Measurements from ENCODE around the gene FAM200A. TPM values are rescaled to one million over a fixed set of nuclear protein-coding genes. Genes with fewer than 3 reads are reported as not detected.

Gene FAM200A
- total and polyA plus RNA-seq, 2 experiments from 2014 or later: 7.7 to 7.9 TPM

- TF ChIP-seq ZNF462 (CRISPR knock-in tag; IDR thresholded peaks at IDR 0.05): no peak
- no peak for TF ChIP-seq CREB1 (CRISPR knock-in tag; IDR thresholded peaks at IDR 0.05; ENCODE audit: low read depth)
- no peak for TF ChIP-seq REST (IDR thresholded peaks at IDR 0.05; ENCODE audit: unreplicated experiment)
- no peak for TF ChIP-seq CTCF (conservative IDR thresholded peaks at IDR 0.05; ENCODE audit: low read depth in 2 of 2)
- TF ChIP-seq EZH2 (IDR thresholded peaks at IDR 0.05; ENCODE audit: low read depth, unreplicated experiment): no peak
- no peak for TF ChIP-seq STAT1 (IDR thresholded peaks at IDR 0.05; ENCODE audit: unreplicated experiment)
- no peak for TF ChIP-seq ZNF114 (CRISPR knock-in tag; IDR thresholded peaks at IDR 0.05)
- TF ChIP-seq JUNB (IDR thresholded peaks at IDR 0.05; ENCODE audit: unreplicated experiment): no peak
- no peak for TF ChIP-seq NANOG (IDR thresholded peaks at IDR 0.05; ENCODE audit: borderline replicate concordance)
These were observed 11.7 kb upstream of the FAM200A start (continued) for GRCh38 chr7:99563650-99564049.

Measured in GM23338 (cell line).